CD1c-positive myeloid dendritic cell (primary cell): ENCODE measurements around the gene PTAR1.
"Not testable (repeated sequence)": the region's sequence is repeated elsewhere in the genome, so short reads cannot be mapped to it uniquely, and the experiment has no call there.

Experiments
- DNase-seq: peaks from one replicate; pipeline ENCODE4 v3.0.0-alpha.2; 2016; ENCODE audit errors: extremely low spot score

The PTAR1 gene

GRCh38 chr9:69759421-69760277 lies at the start of gene PTAR1:
Gene PTAR1 (minus strand): TSS chr9:69760011. CDS start chr9:69759938, 73 bp downstream.
- DNase-seq: peak; percentile 97

GRCh38 chr9:69809304-69809863 lies 49.6 kb upstream of the PTAR1 start:
- DNase-seq: peak; percentile 26

- no peak for DNase-seq
Observed at GRCh38 chr9:69806627-69807026, 46.8 kb upstream of the PTAR1 start.

- DNase-seq: peak; percentile 12
Observed at GRCh38 chr9:69805962-69806515, 46.2 kb upstream of the PTAR1 start.

GRCh38 chr9:69801989-69802388 lies 42.2 kb upstream of the PTAR1 start:
- DNase-seq: no peak

GRCh38 chr9:69800027-69800426 lies 40.2 kb upstream of the PTAR1 start:
- not testable (repeated sequence) for DNase-seq

- DNase-seq: not testable (repeated sequence)
Observed at GRCh38 chr9:69799521-69799920, 39.7 kb upstream of the PTAR1 start.

- no peak for DNase-seq
Observed at GRCh38 chr9:69798744-69799143, 38.9 kb upstream of the PTAR1 start.

- no peak for DNase-seq
Observed at GRCh38 chr9:69797675-69798074, 37.9 kb upstream of the PTAR1 start.

- DNase-seq: no peak
Observed at GRCh38 chr9:69794356-69794755, 34.5 kb upstream of the PTAR1 start.

GRCh38 chr9:69785757-69786156 lies 25.9 kb upstream of the PTAR1 start:
- DNase-seq: no peak

- no peak for DNase-seq
Observed at GRCh38 chr9:69773258-69773657, 13.4 kb upstream of the PTAR1 start.

GRCh38 chr9:69771775-69772418 lies 12.1 kb upstream of the PTAR1 start:
- DNase-seq: no peak

GRCh38 chr9:69768716-69769115 lies 8.9 kb upstream of the PTAR1 start:
- no peak for DNase-seq

- no peak for DNase-seq
Observed at GRCh38 chr9:69768101-69768500, 8.3 kb upstream of the PTAR1 start.

- not testable (repeated sequence) for DNase-seq
Observed at GRCh38 chr9:69763862-69764261, 4.1 kb upstream of the PTAR1 start.

- DNase-seq: no peak
Observed at GRCh38 chr9:69762527-69762926, 2.7 kb upstream of the PTAR1 start.

GRCh38 chr9:69760278-69760610 lies 433 bp upstream of the PTAR1 start:
- DNase-seq: no peak

- DNase-seq: peak; percentile 16
Observed at GRCh38 chr9:69759021-69759420, 790 bp downstream of the PTAR1 start.

- DNase-seq: no peak
Observed at GRCh38 chr9:69757996-69758675, 1.7 kb downstream of the PTAR1 start.

GRCh38 chr9:69755205-69755604 lies 4.6 kb downstream of the PTAR1 start:
- no peak for DNase-seq

GRCh38 chr9:69753830-69754229 lies 6.0 kb downstream of the PTAR1 start:
- no peak for DNase-seq
